NB4 (cell line): Measurements from ENCODE around the gene ANKIB1.

ENCODE experiments used
- CTCF ChIP-seq: IDR thresholded peaks from one replicate; pipeline ENCODE4 v1.5.1; 2012; ENCODE audit warnings: low read depth, low read length
- MAX ChIP-seq: IDR thresholded peaks from 2 replicates; pipeline ENCODE4 v1.6.1; 2011; ENCODE audit warnings: low read depth, low read length
- MYC ChIP-seq: IDR thresholded peaks from 2 replicates; pipeline ENCODE4 v1.6.1; 2011; ENCODE audit warnings: low read depth, low read length
- POLR2A ChIP-seq: IDR thresholded peaks from 2 replicates; pipeline ENCODE4 v1.6.1; 2011; ENCODE audit warnings: mild to moderate bottlenecking; ENCODE audit not compliant: insufficient read length; ENCODE audit errors: extremely low read depth

GRCh38 chr7:92297736-92298135 is 52.0 kb downstream of the ANKIB1 start:
- TF ChIP-seq CTCF: no peak
- no peak for TF ChIP-seq POLR2A
- TF ChIP-seq MYC: no peak
- TF ChIP-seq MAX: no peak
